ENCODE results near the gene DYSF. TPM values are rescaled to one million over a fixed set of nuclear protein-coding genes. Genes with fewer than 3 reads are reported as not detected.

Gene DYSF
- total and polyA plus RNA-seq, 3 donors from 2014 or later, result 6.8 to 10.9 (median 8.9) TPM

DNA sequence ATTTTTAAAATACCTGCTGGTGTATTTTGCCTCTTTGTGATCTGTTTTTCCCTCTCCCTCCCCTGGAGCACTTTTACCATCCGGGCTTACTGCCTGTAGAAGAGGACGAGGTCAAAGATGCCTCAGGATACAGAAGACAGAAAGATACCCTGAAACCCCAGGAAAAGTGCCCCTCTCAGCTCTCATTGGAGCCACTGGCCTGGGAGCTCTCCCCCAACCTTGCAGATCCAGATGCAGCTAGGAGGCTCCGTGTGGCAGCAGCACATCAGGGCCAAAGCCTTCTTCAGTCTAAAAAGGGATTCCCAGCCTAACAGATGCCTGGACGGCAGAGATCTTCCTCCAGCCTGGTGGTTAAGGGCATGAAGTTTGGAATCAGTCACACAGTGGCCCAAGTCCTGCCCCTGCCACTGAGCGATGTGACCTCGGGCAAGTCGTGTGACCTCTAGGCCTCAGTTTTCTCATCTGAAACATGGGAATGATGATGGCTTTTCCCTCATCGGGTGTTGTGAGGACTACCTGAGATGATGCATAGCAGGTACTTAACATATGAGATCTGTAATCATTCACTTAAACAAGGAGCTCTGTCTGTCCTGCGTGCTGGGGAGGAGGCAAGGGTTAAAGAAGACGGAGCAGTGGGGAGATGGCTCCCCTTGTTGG is 239.4 kb downstream of the DYSF start:
- Histone ChIP-seq H3K36me3 (ENCODE audit: low read depth, missing control alignments) (no peaks in the 10 kb centered on the region), H3K27ac (no peak overlapping the region), H3K4me1 (no peaks in the 10 kb centered on the region), H3K27me3 (no peaks in the 10 kb centered on the region), H3K4me3 (no peak overlapping the region), H3K9me3 (no peaks in the 10 kb centered on the region)
- TF ChIP-seq POLR2A (IDR thresholded peaks at IDR 0.05), result no peak
- TF ChIP-seq, protein P1, sequence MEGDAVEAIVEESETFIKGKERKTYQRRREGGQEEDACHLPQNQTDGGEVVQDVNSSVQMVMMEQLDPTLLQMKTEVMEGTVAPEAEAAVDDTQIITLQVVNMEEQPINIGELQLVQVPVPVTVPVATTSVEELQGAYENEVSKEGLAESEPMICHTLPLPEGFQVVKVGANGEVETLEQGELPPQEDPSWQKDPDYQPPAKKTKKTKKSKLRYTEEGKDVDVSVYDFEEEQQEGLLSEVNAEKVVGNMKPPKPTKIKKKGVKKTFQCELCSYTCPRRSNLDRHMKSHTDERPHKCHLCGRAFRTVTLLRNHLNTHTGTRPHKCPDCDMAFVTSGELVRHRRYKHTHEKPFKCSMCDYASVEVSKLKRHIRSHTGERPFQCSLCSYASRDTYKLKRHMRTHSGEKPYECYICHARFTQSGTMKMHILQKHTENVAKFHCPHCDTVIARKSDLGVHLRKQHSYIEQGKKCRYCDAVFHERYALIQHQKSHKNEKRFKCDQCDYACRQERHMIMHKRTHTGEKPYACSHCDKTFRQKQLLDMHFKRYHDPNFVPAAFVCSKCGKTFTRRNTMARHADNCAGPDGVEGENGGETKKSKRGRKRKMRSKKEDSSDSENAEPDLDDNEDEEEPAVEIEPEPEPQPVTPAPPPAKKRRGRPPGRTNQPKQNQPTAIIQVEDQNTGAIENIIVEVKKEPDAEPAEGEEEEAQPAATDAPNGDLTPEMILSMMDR (IDR thresholded peaks at IDR 0.05), result no peak
- 88 to 94% methylated on average over 9 to 10 of the region's 10 CpGs for WGBS, 2 donors
- intact Hi-C loops (cut with DNase I; ENCODE audit: low total_unique reads), result no loop called here
- no peak for DNase-seq

DNA sequence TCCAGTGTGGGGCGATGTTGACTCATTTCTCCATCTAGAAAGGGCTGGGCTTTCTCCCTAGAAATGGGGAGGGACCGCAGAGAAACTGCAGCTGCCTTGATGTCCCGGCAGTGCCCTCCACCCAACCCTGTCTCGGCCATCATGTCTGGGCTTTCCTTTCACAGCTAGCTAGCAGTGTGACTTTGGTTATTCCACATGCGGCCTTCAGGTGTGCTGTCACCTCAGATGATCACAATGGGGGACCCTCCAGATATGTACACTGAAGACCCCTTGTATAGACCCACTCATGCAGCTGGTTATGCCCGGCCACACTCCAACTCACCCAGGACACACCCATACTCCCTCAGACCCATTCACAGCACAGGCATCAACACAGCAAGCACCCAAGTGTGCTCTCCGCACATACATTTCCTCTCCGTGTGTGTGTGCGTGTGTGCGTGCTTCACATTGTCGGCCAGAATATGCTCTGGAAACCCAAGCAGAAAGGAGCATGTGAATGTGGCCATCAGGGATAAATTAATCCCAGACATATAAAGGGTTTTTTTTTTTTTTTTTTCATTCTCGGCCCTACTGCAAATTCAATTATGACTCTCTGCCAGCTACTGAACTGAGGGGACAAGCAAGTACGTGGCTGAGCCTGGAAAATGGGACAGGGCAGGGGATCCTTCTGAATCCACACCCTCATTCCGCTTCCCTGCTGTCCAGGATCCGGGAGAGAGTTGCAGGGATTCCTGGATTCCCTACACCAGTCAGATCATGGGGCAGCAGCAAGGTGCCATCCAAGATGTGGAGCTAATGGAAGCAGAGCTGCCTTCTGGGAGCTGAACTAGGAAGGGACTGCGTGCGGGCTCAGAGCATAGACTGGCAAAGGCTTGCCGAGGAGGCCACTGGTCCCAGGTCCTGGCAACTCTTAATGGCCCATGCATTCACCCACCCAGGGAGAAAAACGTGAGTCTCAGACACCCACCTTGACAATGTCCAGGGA is 240.2 kb downstream of the DYSF start:
- Histone ChIP-seq H3K27ac (no peak overlapping the region), H3K27me3 (no peaks in the 10 kb centered on the region), H3K9me3 (no peaks in the 10 kb centered on the region), H3K4me3 (no peak overlapping the region), H3K4me1 (no peaks in the 10 kb centered on the region), H3K36me3 (ENCODE audit: low read depth, missing control alignments) (no peaks in the 10 kb centered on the region)
- TF ChIP-seq, protein P1 (IDR thresholded peaks at IDR 0.05), result no peak
- TF ChIP-seq POLR2A (IDR thresholded peaks at IDR 0.05), result no peak
- no peak for DNase-seq
- intact Hi-C loops (cut with DNase I; ENCODE audit: low total_unique reads), result no loop called here
- 91 to 93% methylated on average over 18 to 19 of the region's 19 CpGs for WGBS, 2 donors

DNA sequence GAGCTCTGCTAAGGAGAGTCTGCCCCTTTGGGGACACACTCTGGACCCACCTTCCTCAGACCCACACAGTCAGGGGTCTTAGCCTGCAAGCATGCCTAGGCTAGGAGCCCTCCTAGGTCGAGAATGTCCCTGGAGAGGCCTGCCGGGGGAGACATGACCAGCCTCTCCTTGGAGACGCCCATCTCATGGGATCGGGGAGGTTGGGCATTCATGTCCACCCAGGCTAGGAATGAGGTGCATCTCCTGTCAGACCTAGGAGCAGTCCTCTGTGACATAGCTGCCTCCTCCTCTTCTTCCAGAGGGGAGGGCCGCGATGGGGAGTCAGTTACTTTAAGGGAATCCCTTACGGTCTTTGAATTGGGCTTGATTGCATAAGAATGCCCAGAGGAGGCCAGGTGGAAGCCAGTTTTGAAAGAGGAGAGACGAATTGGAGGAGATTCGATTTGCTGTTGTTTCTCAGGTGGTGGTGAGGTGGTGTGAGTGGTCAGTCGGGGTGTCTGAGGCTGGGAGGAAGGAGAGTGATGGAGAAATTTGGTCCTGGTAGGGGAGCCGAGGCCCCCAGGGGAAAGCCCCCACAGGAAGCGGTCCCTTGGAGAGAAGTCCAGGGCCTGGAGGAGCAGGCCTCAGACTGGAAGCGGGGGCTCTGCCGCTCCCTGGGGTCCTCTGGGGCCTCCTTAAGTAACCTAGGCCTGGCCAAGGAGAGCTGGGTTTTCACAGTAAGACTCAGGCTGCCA is 241.3 kb downstream of the DYSF start:
- Histone ChIP-seq H3K4me3 (no peak overlapping the region), H3K4me1 (no peaks in the 10 kb centered on the region), H3K36me3 (ENCODE audit: low read depth, missing control alignments) (no peaks in the 10 kb centered on the region), H3K27me3 (no peaks in the 10 kb centered on the region), H3K27ac (no peak overlapping the region), H3K9me3 (no peaks in the 10 kb centered on the region)
- 86 to 88% methylated on average over 9 to 14 of the region's 14 CpGs for WGBS, 2 donors
- TF ChIP-seq POLR2A (IDR thresholded peaks at IDR 0.05), result no peak
- TF ChIP-seq, protein P1 (IDR thresholded peaks at IDR 0.05), result no peak
- intact Hi-C loops (cut with DNase I; ENCODE audit: low total_unique reads), result no loop called here
- DNase-seq, result no peak

DNA sequence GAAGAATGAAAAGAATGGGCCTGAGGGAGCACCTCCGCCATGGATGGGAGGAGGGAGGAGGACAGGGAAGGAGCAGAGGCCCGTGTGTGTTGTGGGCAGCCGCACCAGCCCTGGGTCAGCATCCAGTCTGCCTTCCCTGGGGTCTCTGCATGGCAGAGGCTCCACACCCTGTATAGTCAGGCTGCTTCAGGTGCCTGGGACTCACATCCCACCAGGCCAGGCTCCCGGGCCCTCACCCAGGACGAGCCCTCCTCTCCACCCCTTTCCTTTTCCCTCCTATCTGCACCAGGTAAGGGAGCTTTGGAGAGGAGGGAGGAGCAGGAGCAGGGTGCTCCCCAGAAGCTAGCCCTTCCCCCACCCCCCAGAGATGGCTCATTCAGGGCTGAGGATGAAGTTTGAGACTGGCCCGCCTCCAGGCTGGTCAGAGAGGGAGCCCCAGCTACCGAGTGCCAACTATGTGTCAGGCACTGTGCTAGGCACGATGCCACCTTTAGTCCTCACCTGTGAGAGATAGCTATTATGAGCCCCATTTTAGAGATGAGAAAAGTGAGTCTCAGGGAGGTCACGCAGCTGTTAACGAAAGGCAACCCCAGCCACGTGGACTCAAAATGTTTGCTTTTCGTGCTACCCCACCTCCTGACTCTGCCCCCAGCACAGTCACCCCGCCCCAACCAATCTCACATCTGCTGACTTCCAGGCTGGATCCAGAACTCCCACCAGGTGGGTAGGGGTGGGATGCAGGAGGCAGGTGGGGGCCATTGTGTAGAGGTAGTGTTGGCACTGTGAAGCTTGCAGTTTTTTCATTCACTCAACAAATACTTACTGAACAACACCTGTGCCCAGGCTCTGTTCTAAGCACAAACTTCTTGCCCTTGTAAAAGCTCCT is 242.1 kb downstream of the DYSF start:
- Histone ChIP-seq H3K4me1 (peaks cover 6% of the 10 kb centered on the region), H3K36me3 (ENCODE audit: low read depth, missing control alignments) (no peaks in the 10 kb centered on the region), H3K27me3 (no peaks in the 10 kb centered on the region), H3K9me3 (no peaks in the 10 kb centered on the region), H3K4me3 (no peak overlapping the region), H3K27ac (no peak overlapping the region)
- TF ChIP-seq, protein P1 (IDR thresholded peaks at IDR 0.05), result no peak
- no peak for TF ChIP-seq POLR2A (IDR thresholded peaks at IDR 0.05)
- no peak for DNase-seq
- intact Hi-C loops (cut with DNase I; ENCODE audit: low total_unique reads), result no loop called here
- WGBS, 2 donors, result 90 to 92% methylated on average over 10 to 13 of the region's 13 CpGs
